Neural crest cell (in vitro differentiated cells): ENCODE measurements around the gene TDRD15. TPM values are rescaled to one million over a fixed set of nuclear protein-coding genes. Genes with fewer than 3 reads are reported as not detected.

Experiments
- DNase-seq: peaks from one replicate; pipeline ENCODE4 v3.0.0; 2021; ENCODE audit warnings: low read depth, mixed read lengths, low spot score
- H3K27ac Mint-ChIP-seq: one replicate; pipeline ENCODE4 v1.8.0; 2021; ENCODE audit warnings: mild to moderate bottlenecking, mixed read lengths; ENCODE audit not compliant: unreplicated experiment
- H3K27me3 Mint-ChIP-seq: 2 replicates; pipeline ENCODE4 v1.8.0; 2021; ENCODE audit warnings: low read depth, mild to moderate bottlenecking, mixed read lengths
- H3K36me3 Mint-ChIP-seq: 2 replicates; pipeline ENCODE4 v1.8.0; 2021; ENCODE audit warnings: low read depth, mild to moderate bottlenecking, mixed read lengths
- H3K4me1 Mint-ChIP-seq: 2 replicates; pipeline ENCODE4 v1.8.0; 2021; ENCODE audit warnings: mixed read lengths
- H3K4me3 Mint-ChIP-seq: one replicate; pipeline ENCODE4 v1.8.0; 2021; ENCODE audit warnings: mild to moderate bottlenecking, mixed read lengths
- H3K9me3 Mint-ChIP-seq: 2 replicates; pipeline ENCODE4 v1.8.0; 2021; ENCODE audit warnings: mixed read lengths
- CTCF ChIP-seq: fragments of 200-600 bp; sonication (generic); conservative IDR thresholded peaks from 2 replicates; pipeline ENCODE4 v1.5.0; 2021; ENCODE audit warnings: antibody characterized with exemption, mild to moderate bottlenecking
- total RNA-seq: library from RNA; stranded (reverse); gene quantifications from 2 replicates; pipeline ENCODE4 v1.2.1, GENCODE V29; 2021

Gene TDRD15
- total RNA-seq, 1 donor from 2014 or later, result not detected

GRCh38 chr2:21162615-21162878 lies 38.8 kb downstream of the TDRD15 start:
- peaks cover 7% of the 10 kb centered on the region for H3K27me3 Mint-ChIP-seq

GRCh38 chr2:21163213-21163612 lies 39.4 kb downstream of the TDRD15 start:
- DNase-seq, result no peak
- H3K36me3 Mint-ChIP-seq, result no peaks in the 10 kb centered on the region
- no peaks in the 10 kb centered on the region for H3K9me3 Mint-ChIP-seq
- no peak overlapping the region for H3K27ac Mint-ChIP-seq
- no peaks in the 10 kb centered on the region for H3K4me1 Mint-ChIP-seq
- no peak overlapping the region for H3K4me3 Mint-ChIP-seq
- no peak for TF ChIP-seq CTCF
- H3K27me3 Mint-ChIP-seq, result peaks cover 10% of the 10 kb centered on the region

More at GRCh38 chr2:21162615-21162878, 38.8 kb downstream of the TDRD15 start:
- H3K4me3 Mint-ChIP-seq, result no peak overlapping the region
- no peaks in the 10 kb centered on the region for H3K9me3 Mint-ChIP-seq
- H3K36me3 Mint-ChIP-seq, result no peaks in the 10 kb centered on the region
- no peak overlapping the region for H3K27ac Mint-ChIP-seq
- no peaks in the 10 kb centered on the region for H3K4me1 Mint-ChIP-seq
- TF ChIP-seq CTCF, result no peak
- DNase-seq, result no peak

GRCh38 chr2:21165350-21165749 lies 41.6 kb downstream of the TDRD15 start:
- no peak overlapping the region for H3K27ac Mint-ChIP-seq
- H3K27me3 Mint-ChIP-seq, result peaks cover 10% of the 10 kb centered on the region
- no peaks in the 10 kb centered on the region for H3K4me1 Mint-ChIP-seq
- no peaks in the 10 kb centered on the region for H3K36me3 Mint-ChIP-seq
- H3K4me3 Mint-ChIP-seq, result no peak overlapping the region
- DNase-seq, result no peak
- peak; percentile 52 for TF ChIP-seq CTCF
- no peaks in the 10 kb centered on the region for H3K9me3 Mint-ChIP-seq

GRCh38 chr2:21175895-21176646 lies 52.3 kb downstream of the TDRD15 start:
- Mint-ChIP-seq H3K4me3 (no peak overlapping the region), H3K9me3 (no peaks in the 10 kb centered on the region), H3K4me1 (no peaks in the 10 kb centered on the region), H3K36me3 (no peaks in the 10 kb centered on the region), H3K27me3 (no peaks in the 10 kb centered on the region), H3K27ac (no peak overlapping the region)
- no peak for DNase-seq
- TF ChIP-seq CTCF, result peak; percentile 70

GRCh38 chr2:21181957-21182356 lies 58.2 kb downstream of the TDRD15 start:
- Mint-ChIP-seq H3K9me3 (no peaks in the 10 kb centered on the region), H3K4me1 (no peaks in the 10 kb centered on the region), H3K27me3 (no peaks in the 10 kb centered on the region), H3K27ac (no peak overlapping the region), H3K4me3 (no peak overlapping the region), H3K36me3 (peaks cover 2% of the 10 kb centered on the region)
- no peak for DNase-seq
- no peak for TF ChIP-seq CTCF
